ENCODE results near the gene SCGN. TPM values are rescaled to one million over a fixed set of nuclear protein-coding genes. Genes with fewer than 3 reads are reported as not detected.

SCGN gene
- polyA plus RNA-seq, 2 of the 4 experiments (the other 2 are of a cell fraction), result 0.13 to 0.17 TPM

GRCh38 chr6:25732468-25733198, 80.6 kb downstream of the SCGN start (continued):
- TF ChIP-seq HOXA7 (CRISPR knock-in tag; IDR thresholded peaks at IDR 0.05), result no peak

- ATAC-seq, result no peak
- DNase-seq (ENCODE audit: low read depth in 1 of 2, low spot score in 1 of 2), result no peak
- H3K4me3 ChIP-seq, result no peak overlapping the region
- no peak overlapping the region for H3K4me2 ChIP-seq
- POLR2A ChIA-PET, result no interaction called here
- no peak for FAIRE-seq
- no peak for TF ChIP-seq GATA3 (IDR thresholded peaks at IDR 0.05; ENCODE audit: borderline replicate concordance)
- TF ChIP-seq CEBPB (IDR thresholded peaks at IDR 0.05), result no peak
- no peak for TF ChIP-seq HMGXB4 (CRISPR knock-in tag; IDR thresholded peaks at IDR 0.05; ENCODE audit: borderline replicate concordance)
- no peak for TF ChIP-seq ELK1 (IDR thresholded peaks at IDR 0.05; ENCODE audit: low read depth, low read length)
- TF ChIP-seq HDAC2 (IDR thresholded peaks at IDR 0.05), result no peak
- TF ChIP-seq ZSCAN20 (CRISPR knock-in tag; IDR thresholded peaks at IDR 0.05), result no peak
- no peak for TF ChIP-seq SREBF2 (IDR thresholded peaks at IDR 0.05)
- TF ChIP-seq MAX (IDR thresholded peaks at IDR 0.05), result no peak
- no peak for TF ChIP-seq CTCF (IDR thresholded peaks at IDR 0.05)
- TF ChIP-seq EHF (CRISPR knock-in tag; IDR thresholded peaks at IDR 0.05), result no peak
- TF ChIP-seq FOXS1 (CRISPR knock-in tag; IDR thresholded peaks at IDR 0.05), result no peak
- TF ChIP-seq ZNF302 (CRISPR knock-in tag; IDR thresholded peaks at IDR 0.05), result no peak
- no peak for TF ChIP-seq ESRRA (IDR thresholded peaks at IDR 0.05; ENCODE audit: borderline replicate concordance, low read length)
- TF ChIP-seq CHD2 (IDR thresholded peaks at IDR 0.05; ENCODE audit: low read length, partially characterized antibody), result no peak
- TF ChIP-seq ATOH8 (CRISPR knock-in tag; IDR thresholded peaks at IDR 0.05; ENCODE audit: low read depth), result no peak
- TF ChIP-seq RFX5 (IDR thresholded peaks at IDR 0.05), result no peak
- no peak for TF ChIP-seq RAD21 (conservative IDR thresholded peaks at IDR 0.05 in 1 of 2, IDR thresholded peaks at IDR 0.05 in 1 of 2)
- no peak for TF ChIP-seq FOSL2 (IDR thresholded peaks at IDR 0.05)
- no peak for TF ChIP-seq FOSL2 (CRISPR knock-in tag; IDR thresholded peaks at IDR 0.05)
- no peak for TF ChIP-seq EHMT2 (IDR thresholded peaks at IDR 0.05; ENCODE audit: low read depth)
- TF ChIP-seq BCL3 (IDR thresholded peaks at IDR 0.05), result no peak
- H3K9me3 ChIP-seq, result peaks cover 16% of the 10 kb centered on the region; the same call in 2 of the 3 replicates
- no peaks in the 10 kb centered on the region for H3K4me1 ChIP-seq
- no peak overlapping the region for H3K27ac ChIP-seq
- CTCF ChIA-PET, result no interaction called here
Observed at GRCh38 chr6:25735261-25735660, 83.2 kb downstream of the SCGN start.
